ENCODE results near the gene OSGEPL1.
"Not testable (repeated sequence)": the region's sequence is repeated elsewhere in the genome, so short reads cannot be mapped to it uniquely, and the experiment has no call there.

Gene OSGEPL1

GRCh38 chr2:189772212-189772611 lies 9.6 kb upstream of the OSGEPL1 start:
- H3K4me3 ChIP-seq (ENCODE audit: low read length) = no peak overlapping the region
- no peak for DNase-seq (ENCODE audit: low read depth)
- TF ChIP-seq CTCF (conservative IDR thresholded peaks at IDR 0.05; ENCODE audit: low read depth, low read length) = no peak

GRCh38 chr2:189770590-189771322 lies 8.2 kb upstream of the OSGEPL1 start:
- no peak for DNase-seq (ENCODE audit: low read depth)
- no peak overlapping the region for H3K4me3 ChIP-seq (ENCODE audit: low read length)
- TF ChIP-seq CTCF (conservative IDR thresholded peaks at IDR 0.05; ENCODE audit: low read depth, low read length) = no peak

GRCh38 chr2:189763908-189764661 lies 1.5 kb upstream of the OSGEPL1 start:
- no peak for TF ChIP-seq CTCF (conservative IDR thresholded peaks at IDR 0.05; ENCODE audit: low read depth, low read length)
- DNase-seq (ENCODE audit: low read depth) = no peak
- no peak overlapping the region for H3K4me3 ChIP-seq (ENCODE audit: low read length)

- H3K4me3 ChIP-seq (ENCODE audit: low read length) = peak overlapping the region; percentile 96
- TF ChIP-seq CTCF (conservative IDR thresholded peaks at IDR 0.05; ENCODE audit: low read depth, low read length) = no peak
- DNase-seq (ENCODE audit: low read depth) = no peak
These were observed 402 bp downstream of the OSGEPL1 start for GRCh38 chr2:189762229-189762550.

- not testable (repeated sequence) for DNase-seq (ENCODE audit: low read depth); H3K4me3 ChIP-seq (ENCODE audit: low read length)
These were observed 2.4 kb downstream of the OSGEPL1 start for GRCh38 chr2:189760154-189760553.

- H3K4me3 ChIP-seq (ENCODE audit: low read length) = no peak overlapping the region
These were observed 6.2 kb downstream of the OSGEPL1 start for GRCh38 chr2:189756311-189756952.

More at GRCh38 chr2:189756311-189756952, 6.2 kb downstream of the OSGEPL1 start:
- DNase-seq (ENCODE audit: low read depth) = no peak
- TF ChIP-seq CTCF (conservative IDR thresholded peaks at IDR 0.05; ENCODE audit: low read depth, low read length) = no peak

All from retinal pigment epithelial cell (primary cell).